ENCODE data around the gene GSC2.

GSC2 gene, protein sequence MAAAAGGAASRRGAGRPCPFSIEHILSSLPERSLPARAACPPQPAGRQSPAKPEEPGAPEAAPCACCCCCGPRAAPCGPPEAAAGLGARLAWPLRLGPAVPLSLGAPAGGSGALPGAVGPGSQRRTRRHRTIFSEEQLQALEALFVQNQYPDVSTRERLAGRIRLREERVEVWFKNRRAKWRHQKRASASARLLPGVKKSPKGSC

DNA sequence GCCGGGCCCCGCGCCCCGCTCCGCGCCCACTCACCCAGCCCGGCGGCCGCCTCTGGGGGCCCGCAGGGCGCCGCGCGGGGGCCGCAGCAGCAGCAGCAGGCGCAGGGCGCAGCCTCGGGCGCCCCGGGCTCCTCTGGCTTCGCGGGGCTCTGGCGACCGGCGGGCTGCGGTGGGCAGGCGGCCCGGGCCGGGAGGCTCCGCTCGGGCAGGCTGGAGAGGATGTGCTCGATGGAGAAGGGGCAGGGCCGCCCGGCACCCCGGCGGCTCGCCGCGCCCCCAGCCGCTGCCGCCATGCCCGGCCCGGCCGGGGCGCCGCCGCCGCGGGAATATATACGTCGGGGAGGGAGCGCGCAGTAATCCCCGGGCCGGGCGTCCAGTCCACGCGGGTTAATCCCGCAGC lies at the start of gene GSC2:
TSS of gene GSC2 (minus strand) at position 302 of the 400 bp plus-strand sequence. CDS start at position 293, 9 bp downstream.
- no peak for DNase-seq

DNA sequence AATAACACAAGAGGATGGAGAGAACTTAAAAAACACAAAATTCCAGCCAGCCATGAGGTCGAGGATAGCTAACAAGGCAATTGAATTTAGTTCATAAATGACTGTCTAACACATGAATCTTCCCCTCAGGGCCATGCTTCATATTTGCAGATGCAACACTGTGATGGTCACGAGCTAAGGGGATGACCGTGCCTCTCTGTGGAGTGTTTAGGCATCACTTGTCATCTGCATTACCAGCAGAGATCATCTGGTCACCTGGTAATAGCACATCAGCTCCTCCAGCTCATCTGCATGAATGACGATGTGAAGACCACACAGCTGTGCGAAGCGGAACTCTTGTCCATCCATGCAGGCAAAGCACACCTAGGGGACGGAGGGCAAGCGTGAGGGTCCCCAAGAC lies 49.4 kb upstream of the GSC2 start:
- DNase-seq: no peak

GRCh38 chr22:19197997-19198865 lies 48.1 kb upstream of the GSC2 start:
- no peak for DNase-seq

GRCh38 chr22:19196841-19197612 lies 46.9 kb upstream of the GSC2 start:
- DNase-seq: no peak

GRCh38 chr22:19195796-19196731 lies 46.0 kb upstream of the GSC2 start:
- DNase-seq: no peak

GRCh38 chr22:19194766-19195536 lies 44.9 kb upstream of the GSC2 start:
- DNase-seq: no peak

DNA sequence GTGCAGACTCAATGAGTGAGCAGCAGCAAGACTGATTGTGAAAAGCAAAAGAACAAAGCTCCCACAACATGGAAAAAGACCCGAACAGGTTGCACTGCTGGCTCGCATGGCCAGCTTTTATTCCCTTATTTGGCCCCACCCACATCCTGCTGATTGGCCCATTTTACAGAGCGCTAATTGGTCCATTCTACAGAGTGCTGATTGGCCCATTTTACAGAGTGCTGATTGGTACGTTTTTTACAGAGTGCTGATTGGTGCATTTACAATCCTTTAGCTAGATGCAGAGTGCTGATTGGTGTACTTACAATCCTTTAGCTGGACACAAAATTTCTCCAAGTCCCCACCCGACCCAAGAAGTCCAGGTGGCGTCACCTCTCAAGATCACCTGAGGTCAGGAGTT lies 43.8 kb upstream of the GSC2 start:
- DNase-seq: no peak

GRCh38 chr22:19187716-19188563 lies 37.8 kb upstream of the GSC2 start:
- no peak for DNase-seq

GRCh38 chr22:19184276-19184997 lies 34.3 kb upstream of the GSC2 start:
- DNase-seq: no peak

DNA sequence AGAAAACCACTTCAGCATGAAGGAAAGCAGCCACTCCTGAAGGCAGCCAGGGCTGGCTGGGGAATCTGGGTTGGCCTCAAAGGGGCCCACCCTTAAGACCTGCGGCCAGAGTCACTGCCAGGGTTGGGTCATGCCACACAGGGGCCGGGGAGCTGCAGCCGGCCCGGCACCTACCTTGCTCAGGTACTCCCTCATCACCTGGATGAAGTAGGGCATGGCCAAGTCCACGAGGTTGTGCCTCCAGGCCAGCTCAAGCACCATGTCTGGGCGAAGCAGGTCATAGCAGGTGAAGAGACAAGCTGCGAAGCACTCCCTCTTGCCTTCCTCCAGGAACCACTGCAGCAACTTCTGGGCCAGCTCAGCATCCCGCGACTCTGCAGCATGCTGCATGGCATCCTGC lies 33.1 kb upstream of the GSC2 start:
- DNase-seq: no peak

- no peak for DNase-seq
Observed at GRCh38 chr22:19182472-19183157, 32.5 kb upstream of the GSC2 start.

DNA sequence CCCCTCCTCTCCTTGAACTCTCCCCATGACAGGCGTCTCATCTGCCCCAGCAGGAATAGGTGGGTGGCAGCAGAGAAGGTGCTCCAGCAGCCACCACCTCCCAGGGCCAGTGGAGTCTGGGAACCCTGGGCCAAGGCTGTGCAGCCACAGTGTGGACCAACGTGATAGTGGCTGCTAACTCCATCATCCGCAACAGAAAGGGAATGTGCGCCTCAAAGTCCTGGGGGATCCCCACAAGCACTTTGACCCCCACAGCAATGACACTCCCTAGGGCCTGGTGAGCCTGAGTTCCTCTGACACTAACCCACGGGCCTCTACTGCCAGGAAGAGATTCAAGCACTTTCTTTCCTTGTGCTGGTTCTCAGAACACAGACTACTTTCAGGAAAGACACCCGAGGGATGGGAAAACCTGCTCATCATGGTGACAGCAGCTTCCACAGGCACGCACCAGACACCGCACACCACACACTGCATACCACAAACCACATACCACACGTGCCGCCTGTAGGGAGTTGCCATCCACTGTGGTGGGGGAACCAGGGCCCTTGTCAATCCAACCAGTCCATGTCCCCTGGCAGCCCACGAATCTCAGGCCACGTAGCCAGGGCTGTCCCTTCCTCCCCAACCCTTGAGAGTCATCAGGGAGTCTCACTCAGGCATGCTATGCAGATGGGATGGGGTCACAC lies 31.8 kb upstream of the GSC2 start:
- DNase-seq: no peak

DNA sequence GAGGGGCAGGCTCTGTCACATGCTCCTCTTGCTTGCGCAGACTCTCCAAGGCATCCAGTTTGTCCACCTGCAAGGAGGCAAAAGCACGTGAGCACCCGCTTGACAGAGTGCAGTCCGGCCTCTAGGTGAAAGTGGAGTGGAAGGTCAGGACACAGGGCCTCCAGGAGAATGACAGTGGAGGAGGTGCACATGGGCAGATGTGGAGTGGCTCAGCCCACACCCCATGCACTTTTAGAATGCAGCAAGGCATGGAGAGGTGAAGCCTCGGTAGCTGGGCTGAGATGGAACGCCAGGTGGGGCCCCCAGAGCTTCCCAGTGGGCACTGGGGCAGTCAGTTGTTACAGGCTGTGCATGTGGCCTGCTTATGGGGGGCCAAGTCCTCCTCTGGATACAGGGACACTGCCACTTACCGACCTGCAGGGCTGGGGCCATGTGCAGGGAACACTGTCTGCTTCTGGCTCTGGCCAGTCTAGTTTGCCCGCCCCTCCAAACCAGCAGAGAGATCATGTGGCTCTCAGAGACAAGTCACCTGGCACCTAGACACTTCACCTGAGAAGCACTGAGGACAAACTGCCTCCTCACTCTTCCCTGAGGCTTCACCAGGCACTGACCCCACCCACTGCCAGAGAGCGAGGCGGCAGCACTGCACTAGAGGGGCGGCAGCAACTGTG lies 30.8 kb upstream of the GSC2 start:
- DNase-seq: no peak

GRCh38 chr22:19180234-19180633 lies 30.1 kb upstream of the GSC2 start:
- DNase-seq: no peak

- peak in 1 of 2 experiments; percentile 75 for DNase-seq
Observed at GRCh38 chr22:19179497-19180048, 29.5 kb upstream of the GSC2 start.

DNA sequence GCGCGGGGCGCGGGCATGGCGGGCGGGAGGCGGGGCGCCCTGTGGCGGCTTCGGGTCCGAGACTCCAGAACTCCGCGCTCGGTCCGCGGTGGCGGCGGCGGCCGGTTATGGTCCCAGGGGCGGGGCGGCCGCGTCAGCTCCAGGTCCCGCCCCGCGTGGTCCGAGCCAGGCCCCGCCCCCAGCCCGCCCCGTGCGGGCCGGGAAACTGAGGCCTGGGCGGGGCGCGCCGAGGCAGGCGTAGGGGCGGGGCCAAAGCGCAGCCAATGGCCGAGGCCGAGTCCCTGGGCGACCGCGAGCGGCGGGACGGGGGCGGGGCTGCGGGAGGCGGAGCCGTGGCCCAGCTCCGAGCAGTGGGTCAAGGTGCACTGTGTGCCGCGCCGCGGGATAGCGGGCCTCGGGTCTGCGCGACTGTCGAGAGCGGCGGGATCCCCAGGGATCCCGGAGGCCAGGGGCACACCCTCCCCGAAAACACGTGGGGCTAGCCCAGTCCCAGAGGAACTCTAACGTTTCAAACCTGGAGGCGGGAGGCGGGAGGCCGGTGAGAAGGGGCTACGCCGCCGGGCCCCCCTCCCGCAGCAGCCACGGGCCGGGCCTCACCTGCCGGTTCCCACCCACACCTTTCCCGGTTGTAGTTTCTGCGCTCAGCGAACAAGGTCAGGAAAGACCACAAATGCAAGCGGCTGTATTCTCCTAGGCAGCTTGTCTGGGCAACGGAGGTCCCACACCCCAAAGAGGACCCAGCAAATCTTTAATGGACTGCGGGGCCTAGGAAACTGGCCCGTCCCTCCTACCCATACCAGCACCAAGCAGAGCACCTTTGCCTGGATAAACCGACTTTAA lies 28.8 kb upstream of the GSC2 start, which contains the start of gene SLC25A1:
TSS of gene SLC25A1 (minus strand) at position 80 of the 840 bp plus-strand sequence. CDS start at position 17, 63 bp downstream.
- DNase-seq: peak; percentile 50 to 91

Measured in NCI-H526 (cell line).